ENCODE data around the gene RGS19.

GRCh38 chr20:64079273-64080012, at the start of gene RGS19:
- TF ChIP-seq HDAC6 (IDR thresholded peaks at IDR 0.05; ENCODE audit: low read depth, low read length): no peak
- TF ChIP-seq, protein P1, sequence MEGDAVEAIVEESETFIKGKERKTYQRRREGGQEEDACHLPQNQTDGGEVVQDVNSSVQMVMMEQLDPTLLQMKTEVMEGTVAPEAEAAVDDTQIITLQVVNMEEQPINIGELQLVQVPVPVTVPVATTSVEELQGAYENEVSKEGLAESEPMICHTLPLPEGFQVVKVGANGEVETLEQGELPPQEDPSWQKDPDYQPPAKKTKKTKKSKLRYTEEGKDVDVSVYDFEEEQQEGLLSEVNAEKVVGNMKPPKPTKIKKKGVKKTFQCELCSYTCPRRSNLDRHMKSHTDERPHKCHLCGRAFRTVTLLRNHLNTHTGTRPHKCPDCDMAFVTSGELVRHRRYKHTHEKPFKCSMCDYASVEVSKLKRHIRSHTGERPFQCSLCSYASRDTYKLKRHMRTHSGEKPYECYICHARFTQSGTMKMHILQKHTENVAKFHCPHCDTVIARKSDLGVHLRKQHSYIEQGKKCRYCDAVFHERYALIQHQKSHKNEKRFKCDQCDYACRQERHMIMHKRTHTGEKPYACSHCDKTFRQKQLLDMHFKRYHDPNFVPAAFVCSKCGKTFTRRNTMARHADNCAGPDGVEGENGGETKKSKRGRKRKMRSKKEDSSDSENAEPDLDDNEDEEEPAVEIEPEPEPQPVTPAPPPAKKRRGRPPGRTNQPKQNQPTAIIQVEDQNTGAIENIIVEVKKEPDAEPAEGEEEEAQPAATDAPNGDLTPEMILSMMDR (IDR thresholded peaks at IDR 0.05; ENCODE audit: control extremely low read depth in 1 of 3, insufficient read depth in 1 of 3, low read depth in 1 of 3, low read length in 3 of 3): no peak
- TF ChIP-seq POLR2AphosphoS5 (IDR thresholded peaks at IDR 0.05; ENCODE audit: low read depth, low read length): no peak
